Activated naive CD4-positive, alpha-beta T cell treated with anti-CD3 and anti-CD28 coated beads, Interleukin-2, amount 10 ng/mL, durations not matched to agents 7 days and 5 days (primary cell): ENCODE results near the gene MED25.

Experiments
- CTCF ChIA-PET: fragments of 350-600 bp; sonication (Branson Sonifier 250); formaldehyde crosslinking; loops from one replicate; lab custom pipeline; 2021; ENCODE audit warnings: antibody characterized with exemption; lab: Charles Lee
- DNase-seq: peaks from one replicate; pipeline ENCODE4 v3.0.0-alpha.2; 2020
- H3K27ac Mint-ChIP-seq: one replicate; pipeline ENCODE4 v1.8.0; 2021; ENCODE audit warnings: mild to moderate bottlenecking, moderate library complexity, mixed read lengths
- H3K27me3 Mint-ChIP-seq: one replicate; pipeline ENCODE4 v1.8.0; 2021; ENCODE audit warnings: mild to moderate bottlenecking, mixed read lengths
- H3K36me3 Mint-ChIP-seq: one replicate; pipeline ENCODE4 v1.8.0; 2021; ENCODE audit warnings: mixed read lengths
- H3K4me1 Mint-ChIP-seq: one replicate; pipeline ENCODE4 v1.8.0; 2021; ENCODE audit warnings: mixed read lengths
- H3K4me3 Mint-ChIP-seq: one replicate; pipeline ENCODE4 v1.8.0; 2021; ENCODE audit warnings: mild to moderate bottlenecking, moderate library complexity, mixed read lengths
- H3K9me3 Mint-ChIP-seq: one replicate; pipeline ENCODE4 v1.8.0; 2021; ENCODE audit warnings: mixed read lengths

The MED25 gene

DNA sequence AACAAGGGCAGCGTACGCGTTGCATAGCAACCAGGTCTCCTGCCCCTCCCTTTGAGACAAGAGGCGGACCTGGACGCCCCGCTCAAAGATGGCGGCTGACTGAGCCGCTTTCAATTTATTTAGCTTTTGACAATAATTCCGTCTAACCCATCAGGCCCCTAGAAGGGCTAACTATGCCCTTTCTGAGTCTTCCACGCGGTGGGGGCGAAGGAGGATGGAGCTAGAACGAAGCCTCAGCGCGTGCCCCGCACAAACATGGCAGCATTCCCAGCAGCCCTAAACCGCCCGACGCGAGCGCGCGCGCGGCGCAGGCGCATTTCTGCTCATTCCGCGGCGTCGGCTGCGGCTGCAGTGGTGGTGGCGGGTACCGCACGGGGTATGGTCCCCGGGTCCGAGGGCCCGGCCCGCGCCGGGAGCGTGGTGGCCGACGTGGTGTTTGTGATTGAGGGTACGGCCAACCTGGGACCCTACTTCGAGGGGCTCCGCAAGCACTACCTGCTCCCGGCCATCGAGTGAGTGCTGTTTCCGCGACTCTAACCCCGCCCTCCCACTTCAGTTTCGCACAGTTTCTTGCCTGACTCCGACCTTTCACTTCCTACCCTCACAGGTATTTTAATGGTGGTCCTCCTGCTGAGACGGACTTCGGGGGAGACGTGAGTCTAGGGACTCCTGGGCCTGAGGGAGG lies at the start of gene MED25:
MED25 (plus strand) TSS at position 326 of the 685 bp plus-strand sequence; CDS start at position 379, 53 bp downstream.
- H3K4me3 Mint-ChIP-seq = peak within 1 kb of the TSS; percentile 86
- H3K36me3 Mint-ChIP-seq = peaks cover 13% of the 10 kb centered on the region
- H3K9me3 Mint-ChIP-seq = no peaks in the 10 kb centered on the region
- H3K27ac Mint-ChIP-seq = peak within 1 kb of the TSS; percentile 96
- peaks cover 28% of the 10 kb centered on the region for H3K4me1 Mint-ChIP-seq
- peak; percentile 89 for DNase-seq
- CTCF ChIA-PET = no interaction called here
- H3K27me3 Mint-ChIP-seq = peaks cover 4% of the 10 kb centered on the region

DNA sequence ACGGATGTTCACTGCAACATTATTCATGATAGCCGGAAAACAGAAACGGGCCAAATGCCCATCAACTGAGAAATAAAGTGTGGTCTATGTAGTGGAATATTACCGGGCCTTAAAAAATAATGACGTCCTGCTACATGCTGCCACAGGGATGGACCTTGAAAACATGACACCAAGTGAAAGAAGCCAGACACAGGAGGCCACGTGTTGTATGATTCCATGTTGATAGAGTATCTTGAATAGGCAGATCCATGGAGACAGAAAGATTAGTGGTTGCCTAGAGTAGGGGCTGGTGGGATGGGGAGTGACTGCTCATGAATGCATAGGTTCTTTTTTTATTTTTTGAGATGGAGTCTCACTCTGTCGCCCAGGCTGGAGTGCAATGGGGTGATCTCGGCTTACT lies 47.6 kb upstream of the MED25 start:
- Mint-ChIP-seq H3K4me3 (no peak overlapping the region), H3K27me3 (no peaks in the 10 kb centered on the region), H3K9me3 (no peaks in the 10 kb centered on the region), H3K27ac (no peak overlapping the region), H3K4me1 (peaks cover 33% of the 10 kb centered on the region), H3K36me3 (peaks cover 27% of the 10 kb centered on the region)
- CTCF ChIA-PET = no interaction called here
- no peak for DNase-seq

DNA sequence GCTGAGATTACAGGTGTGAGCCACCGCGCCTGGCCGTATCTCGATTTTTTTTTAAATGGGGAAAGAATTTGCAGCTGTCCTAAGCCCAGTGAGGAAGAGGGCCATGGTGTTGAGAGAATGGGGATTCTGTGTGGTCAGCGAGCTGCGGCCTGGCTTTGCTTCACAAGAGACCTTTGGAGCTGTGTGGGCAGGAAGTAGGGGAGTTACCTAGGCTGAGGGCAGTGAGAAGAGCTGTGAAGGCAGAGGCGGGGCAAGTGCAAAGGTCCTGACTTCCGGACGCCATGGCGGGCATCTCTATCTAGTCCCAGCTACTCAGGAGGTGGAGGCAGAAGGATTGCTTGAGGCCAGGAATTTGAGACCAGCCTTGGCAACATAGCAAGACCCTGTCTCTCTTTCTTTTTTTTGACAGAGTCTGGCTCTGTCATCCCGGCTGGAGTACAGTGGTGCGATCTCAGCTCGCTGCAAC lies 46.4 kb upstream of the MED25 start:
- CTCF ChIA-PET = interaction anchor here (0.6 kb wide), 1 partner anchor 52 kb away, joined by 4 read pairs; no protein-coding TSS in a partner anchor
- Mint-ChIP-seq H3K9me3 (no peaks in the 10 kb centered on the region), H3K4me1 (peaks cover 32% of the 10 kb centered on the region), H3K4me3 (no peak overlapping the region), H3K27ac (no peak overlapping the region), H3K36me3 (peaks cover 35% of the 10 kb centered on the region), H3K27me3 (no peaks in the 10 kb centered on the region)
- DNase-seq = no peak

DNA sequence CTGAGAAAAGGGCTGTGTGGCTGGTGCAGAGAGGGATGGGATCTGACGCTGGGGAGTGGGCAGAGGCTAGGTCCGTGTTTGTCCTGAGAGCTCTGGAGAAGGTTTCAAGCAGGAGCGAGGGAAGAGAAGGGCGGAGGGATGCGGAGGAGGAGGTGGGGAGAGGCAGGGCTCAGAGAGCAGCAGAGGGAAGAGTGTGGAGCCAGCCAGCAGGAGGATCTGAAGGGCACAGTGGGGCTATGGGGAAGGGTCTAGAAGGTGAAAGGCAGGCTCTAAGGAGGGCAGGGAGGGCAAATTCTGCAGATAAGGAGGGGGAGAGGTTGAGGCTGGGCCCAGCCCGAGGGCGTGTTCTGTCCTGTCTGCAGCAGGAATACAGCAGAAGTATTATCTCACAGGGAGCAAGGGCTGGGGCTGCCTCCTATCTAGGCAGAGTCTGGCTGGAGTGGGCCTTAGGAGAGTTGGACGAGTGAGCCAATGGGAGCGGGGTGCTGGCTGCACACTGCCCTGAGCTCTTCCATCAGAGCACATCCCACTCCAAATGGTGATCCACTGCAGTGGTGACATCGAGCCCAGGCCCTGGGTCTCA lies 45.1 kb upstream of the MED25 start:
- H3K27ac Mint-ChIP-seq = no peak overlapping the region

DNA sequence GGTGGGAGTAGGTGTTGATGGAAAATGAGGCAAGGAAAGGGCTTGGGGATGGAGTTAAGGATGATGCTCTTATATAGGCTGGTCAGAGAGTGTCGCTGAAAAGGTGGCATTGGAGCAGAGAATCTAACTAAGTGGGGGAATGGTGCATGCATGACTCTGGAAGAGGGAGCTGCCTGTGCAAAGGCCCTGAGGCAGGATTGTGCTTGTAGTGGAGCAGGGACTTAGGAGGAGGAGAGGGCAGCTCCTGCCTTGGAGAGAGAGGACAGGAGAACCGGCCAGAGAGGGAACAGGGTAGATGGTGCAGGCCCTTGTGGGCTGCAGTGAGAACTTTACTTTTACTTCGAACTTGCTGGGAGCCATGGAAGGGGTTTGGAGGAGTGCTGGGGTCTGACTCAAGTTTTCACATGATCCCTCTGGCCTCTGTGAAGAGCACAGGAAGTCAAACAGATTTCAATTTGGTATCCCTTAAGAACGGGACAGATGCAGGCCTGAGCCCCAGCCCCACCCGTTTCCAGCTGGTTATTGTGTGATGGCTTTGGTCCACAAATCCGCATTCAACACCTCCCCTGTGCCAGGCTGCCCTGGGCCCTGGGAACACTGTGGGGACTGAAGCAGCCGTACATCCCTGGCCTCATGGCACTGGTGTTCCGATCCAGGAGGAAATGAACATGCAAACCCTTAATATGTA lies 44.3 kb upstream of the MED25 start:
- Mint-ChIP-seq H3K36me3 (peaks cover 27% of the 10 kb centered on the region), H3K4me3 (no peak overlapping the region), H3K9me3 (no peaks in the 10 kb centered on the region), H3K27ac (peak overlapping the region; percentile 26), H3K27me3 (no peaks in the 10 kb centered on the region), H3K4me1 (peaks cover 16% of the 10 kb centered on the region)
- CTCF ChIA-PET = no interaction called here
- DNase-seq = no peak

More for the DNA sequence above, 45.1 kb upstream of the MED25 start:
- no peak for DNase-seq
- Mint-ChIP-seq H3K9me3 (no peaks in the 10 kb centered on the region), H3K4me3 (no peak overlapping the region), H3K4me1 (peaks cover 24% of the 10 kb centered on the region), H3K36me3 (peaks cover 29% of the 10 kb centered on the region), H3K27me3 (no peaks in the 10 kb centered on the region)
- CTCF ChIA-PET = no interaction called here

DNA sequence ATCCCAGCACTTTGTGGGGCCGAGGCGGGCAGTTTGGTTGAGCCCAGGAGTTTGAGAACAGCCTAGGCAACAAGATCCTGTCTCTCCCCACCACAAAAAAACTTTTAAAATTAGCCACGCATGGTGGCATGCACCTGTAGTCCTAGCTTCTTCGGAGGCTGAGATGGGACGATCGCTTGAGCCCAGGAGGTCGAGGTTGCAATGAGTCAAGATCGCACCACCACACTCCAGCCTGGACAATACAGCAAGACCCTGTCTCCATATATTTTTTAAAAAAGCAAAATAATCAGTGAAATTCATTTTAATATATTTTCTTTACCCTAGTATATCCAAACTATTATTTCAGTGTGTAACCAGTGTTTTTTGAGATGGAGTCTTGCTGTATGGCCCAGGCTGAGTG lies 43.1 kb upstream of the MED25 start:
- no peaks in the 10 kb centered on the region for H3K9me3 Mint-ChIP-seq
- no peaks in the 10 kb centered on the region for H3K27me3 Mint-ChIP-seq
- H3K27ac Mint-ChIP-seq = no peak overlapping the region
- peaks cover 23% of the 10 kb centered on the region for H3K36me3 Mint-ChIP-seq
- no peak for DNase-seq
- CTCF ChIA-PET = no interaction called here
- no peak overlapping the region for H3K4me3 Mint-ChIP-seq
- peaks cover 11% of the 10 kb centered on the region for H3K4me1 Mint-ChIP-seq

DNA sequence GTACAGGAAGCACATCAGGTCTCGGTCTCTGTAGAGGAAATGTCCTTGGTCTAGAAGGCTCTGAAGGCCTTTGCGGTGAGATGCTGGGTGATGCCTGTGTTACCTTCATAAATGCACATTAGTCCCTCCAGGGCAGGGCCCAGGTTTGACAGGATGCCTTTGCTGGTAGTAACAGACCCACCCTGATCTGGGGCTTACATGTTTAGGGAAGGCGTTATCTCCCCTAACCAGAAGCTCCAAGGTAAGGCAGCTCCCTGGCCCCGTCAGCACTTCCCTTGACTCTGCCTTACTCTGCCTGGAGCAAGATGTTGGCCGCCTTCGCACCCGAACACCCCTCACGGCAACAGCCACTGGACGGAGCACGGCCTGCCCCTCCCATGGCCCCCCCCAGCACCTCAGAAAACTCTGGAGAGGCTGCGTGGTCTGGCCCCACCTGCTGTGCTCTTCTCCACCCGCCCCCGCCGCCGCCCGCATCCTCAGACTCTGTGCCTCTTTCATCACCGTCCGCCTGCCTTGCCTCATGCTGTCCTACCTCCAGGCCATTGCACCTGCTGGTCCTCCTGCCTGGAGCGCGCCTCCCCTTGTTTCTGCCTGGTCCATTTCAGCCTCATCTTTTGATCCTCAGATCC lies 42.2 kb upstream of the MED25 start:
- no peaks in the 10 kb centered on the region for H3K9me3 Mint-ChIP-seq
- peaks cover 21% of the 10 kb centered on the region for H3K36me3 Mint-ChIP-seq
- DNase-seq = no peak
- CTCF ChIA-PET = no interaction called here
- H3K27ac Mint-ChIP-seq = peak overlapping the region; percentile 6
- no peak overlapping the region for H3K4me3 Mint-ChIP-seq
- H3K27me3 Mint-ChIP-seq = no peaks in the 10 kb centered on the region
- peaks cover 14% of the 10 kb centered on the region for H3K4me1 Mint-ChIP-seq

DNA sequence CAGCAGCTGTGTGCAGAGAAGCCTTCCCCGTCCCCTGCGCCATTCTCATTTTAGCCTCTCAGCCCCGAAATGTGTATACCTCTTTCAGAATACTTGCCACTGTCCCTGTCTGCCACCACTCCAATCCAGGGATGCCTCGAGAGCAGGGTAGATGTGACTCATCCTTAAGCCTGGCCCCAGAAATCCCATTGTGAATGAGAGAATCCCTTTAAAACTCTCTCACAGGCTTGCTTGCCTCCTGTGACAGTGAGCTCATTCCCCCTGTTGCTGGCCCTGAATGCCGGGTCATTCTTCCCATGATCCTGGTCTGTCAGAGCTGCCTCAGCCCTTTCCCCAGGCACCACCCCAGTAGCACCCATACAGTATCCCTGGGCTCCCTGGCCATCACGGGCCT lies 41.7 kb upstream of the MED25 start:
- Mint-ChIP-seq H3K36me3 (peaks cover 23% of the 10 kb centered on the region), H3K27me3 (no peaks in the 10 kb centered on the region), H3K4me3 (no peak overlapping the region), H3K4me1 (peaks cover 18% of the 10 kb centered on the region), H3K9me3 (no peaks in the 10 kb centered on the region), H3K27ac (peak overlapping the region; percentile 6)
- CTCF ChIA-PET = no interaction called here
- no peak for DNase-seq

DNA sequence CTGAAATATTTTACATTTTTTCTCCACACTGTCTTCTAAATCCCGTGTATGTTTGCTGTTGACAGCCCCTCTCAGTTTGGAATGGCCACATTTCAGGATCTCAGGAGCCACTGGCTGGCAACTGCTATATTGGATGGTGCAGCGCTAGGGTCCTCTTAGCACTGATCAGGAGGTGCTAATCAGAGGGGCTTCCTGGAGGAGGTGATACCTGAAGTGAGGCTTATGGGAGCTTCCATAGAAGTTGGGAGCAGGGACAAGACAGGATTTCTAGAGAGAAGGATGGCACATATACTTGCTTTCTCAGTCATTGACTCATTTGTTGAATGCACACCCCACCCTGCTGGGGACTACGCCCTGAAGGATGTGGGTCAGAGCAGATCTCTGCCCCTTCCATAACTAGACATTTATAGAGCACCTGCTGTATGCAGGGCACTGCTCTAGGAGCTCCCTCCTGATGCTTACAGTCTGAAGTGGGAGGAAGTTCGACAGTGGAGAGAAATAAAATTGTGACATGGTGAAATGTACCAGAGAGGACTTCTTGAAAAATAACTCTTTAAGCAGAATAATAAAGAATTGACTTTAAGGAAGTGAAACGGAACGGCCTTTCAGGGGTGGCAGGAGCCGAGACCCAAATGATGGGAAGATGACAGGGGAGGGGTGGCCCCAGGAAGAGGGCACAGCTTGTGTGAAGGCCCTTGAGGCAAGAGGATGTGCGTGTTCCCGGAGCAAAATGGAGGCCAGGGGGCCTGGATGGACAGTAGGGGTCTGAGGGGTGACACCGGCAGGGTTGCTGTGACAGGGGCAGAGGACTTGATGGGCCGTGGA lies 38.1 kb upstream of the MED25 start:
- H3K4me1 Mint-ChIP-seq = peaks cover 18% of the 10 kb centered on the region
- no peak overlapping the region for H3K4me3 Mint-ChIP-seq
- H3K9me3 Mint-ChIP-seq = no peaks in the 10 kb centered on the region
- no peak for DNase-seq
- peaks cover 29% of the 10 kb centered on the region for H3K36me3 Mint-ChIP-seq
- no peaks in the 10 kb centered on the region for H3K27me3 Mint-ChIP-seq
- CTCF ChIA-PET = no interaction called here
- H3K27ac Mint-ChIP-seq = no peak overlapping the region

DNA sequence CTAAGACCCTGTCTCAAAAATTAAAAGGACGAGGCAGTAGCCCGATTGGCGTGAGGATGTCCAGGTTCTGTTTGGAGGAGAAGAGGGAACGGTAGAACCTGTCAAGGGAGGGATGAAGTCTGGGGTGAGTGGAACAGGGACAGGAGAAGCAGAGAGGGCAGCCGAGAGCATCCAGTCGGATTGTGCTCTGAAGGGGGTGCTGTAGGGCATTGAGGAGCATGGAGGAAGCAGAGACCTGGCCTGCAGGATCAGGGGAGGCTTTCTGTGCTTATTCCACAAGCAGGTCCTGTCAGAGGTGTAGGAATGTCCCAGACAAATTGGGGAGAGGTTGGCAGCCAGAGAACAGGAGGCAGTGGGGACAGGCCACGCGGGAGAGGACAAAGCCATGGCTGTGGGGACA lies 37.2 kb upstream of the MED25 start:
- Mint-ChIP-seq H3K27ac (peak overlapping the region; percentile 11), H3K27me3 (no peaks in the 10 kb centered on the region), H3K9me3 (no peaks in the 10 kb centered on the region), H3K36me3 (peaks cover 34% of the 10 kb centered on the region), H3K4me1 (peaks cover 15% of the 10 kb centered on the region), H3K4me3 (no peak overlapping the region)
- CTCF ChIA-PET = no interaction called here
- no peak for DNase-seq

DNA sequence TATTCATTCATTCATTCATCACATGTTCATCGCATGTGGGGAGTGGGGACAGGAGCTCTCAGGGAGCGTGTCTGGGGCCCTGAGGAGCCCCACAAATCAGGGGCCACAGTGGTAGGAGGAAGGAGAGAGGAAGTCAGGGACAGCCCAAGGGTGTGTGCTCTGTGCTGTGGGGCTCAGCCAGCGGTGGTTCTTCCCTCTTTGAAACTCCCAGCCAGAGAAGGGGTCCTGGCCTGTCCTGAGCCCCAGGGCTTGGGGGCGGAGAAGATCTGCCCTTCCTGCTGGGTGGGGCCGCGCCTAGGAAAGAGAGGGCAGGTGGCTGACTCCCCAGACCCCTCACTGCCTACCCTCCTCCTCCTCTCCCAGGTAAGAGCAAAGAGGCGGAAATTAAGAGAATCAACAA lies 36.7 kb upstream of the MED25 start:
- Mint-ChIP-seq H3K9me3 (no peaks in the 10 kb centered on the region), H3K4me1 (peaks cover 11% of the 10 kb centered on the region), H3K4me3 (no peak overlapping the region), H3K27me3 (no peaks in the 10 kb centered on the region), H3K27ac (no peak overlapping the region), H3K36me3 (peaks cover 31% of the 10 kb centered on the region)
- no peak for DNase-seq
- CTCF ChIA-PET = no interaction called here

DNA sequence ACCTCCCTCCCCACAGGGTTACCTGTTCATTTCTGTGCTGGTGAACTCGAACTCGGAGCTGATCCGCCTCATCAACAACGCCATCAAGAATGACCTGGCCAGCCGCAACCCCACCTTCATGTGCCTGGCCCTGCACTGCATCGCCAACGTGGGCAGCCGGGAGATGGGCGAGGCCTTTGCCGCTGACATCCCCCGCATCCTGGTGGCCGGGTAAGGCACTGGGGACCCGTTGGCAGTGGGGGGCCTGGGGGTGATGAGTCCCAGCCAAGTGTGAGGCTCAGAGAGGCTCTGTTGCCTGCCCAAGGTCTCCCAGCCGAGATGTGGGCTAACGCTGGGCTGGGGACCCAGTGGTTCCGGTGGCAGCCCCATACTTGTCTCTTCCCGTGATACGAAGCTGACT lies 35.6 kb upstream of the MED25 start:
- peaks cover 10% of the 10 kb centered on the region for H3K4me1 Mint-ChIP-seq
- DNase-seq = no peak
- H3K9me3 Mint-ChIP-seq = no peaks in the 10 kb centered on the region
- H3K27ac Mint-ChIP-seq = no peak overlapping the region
- no peaks in the 10 kb centered on the region for H3K27me3 Mint-ChIP-seq
- CTCF ChIA-PET = no interaction called here
- no peak overlapping the region for H3K4me3 Mint-ChIP-seq
- peaks cover 31% of the 10 kb centered on the region for H3K36me3 Mint-ChIP-seq

DNA sequence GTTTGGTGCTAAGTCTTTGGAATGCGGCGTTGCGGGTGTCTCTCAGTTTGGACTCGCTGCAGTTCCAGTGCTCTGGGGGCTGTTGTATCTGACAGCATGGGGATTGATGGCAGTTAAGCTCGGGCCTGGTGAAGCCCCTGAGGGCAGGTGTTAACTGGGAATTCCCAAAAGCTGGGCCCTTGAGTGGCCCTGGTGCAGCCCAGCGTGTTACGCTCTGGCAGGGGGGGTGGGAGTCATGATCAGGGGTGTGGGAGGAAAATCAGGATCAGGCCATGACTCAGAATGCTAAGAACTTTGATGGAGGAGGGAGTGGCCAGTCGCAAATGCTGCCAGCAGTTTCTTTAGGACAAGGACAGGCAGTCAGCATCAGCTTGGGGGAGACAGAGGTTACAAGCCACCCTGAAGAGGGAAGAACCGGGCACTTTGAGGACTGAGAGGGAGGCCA lies 31.7 kb upstream of the MED25 start:
- no peak overlapping the region for H3K4me3 Mint-ChIP-seq
- no peaks in the 10 kb centered on the region for H3K27me3 Mint-ChIP-seq
- no peaks in the 10 kb centered on the region for H3K9me3 Mint-ChIP-seq
- CTCF ChIA-PET = no interaction called here
- no peak for DNase-seq
- H3K4me1 Mint-ChIP-seq = no peaks in the 10 kb centered on the region
- H3K27ac Mint-ChIP-seq = peak overlapping the region; percentile 31
- peaks cover 42% of the 10 kb centered on the region for H3K36me3 Mint-ChIP-seq

DNA sequence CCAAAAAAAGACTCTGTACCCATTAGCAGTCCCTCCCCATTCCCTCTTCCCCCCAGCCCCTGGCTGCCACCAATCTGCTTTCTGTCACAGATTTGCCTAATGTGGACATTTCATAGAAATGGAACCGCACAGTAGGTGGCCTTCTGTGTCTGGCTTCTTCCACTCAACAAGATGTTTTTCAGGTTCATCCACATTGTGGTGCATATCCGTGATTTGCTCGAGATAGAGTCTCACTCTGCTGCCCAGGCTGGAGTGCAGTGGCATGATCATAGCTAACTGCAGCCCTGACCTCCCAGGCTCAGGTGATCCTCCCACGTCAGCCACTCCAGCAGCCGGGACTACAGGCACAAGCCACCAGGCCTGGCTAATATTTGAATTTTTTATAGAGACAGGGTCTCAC lies 30.3 kb upstream of the MED25 start:
- no peak overlapping the region for H3K27ac Mint-ChIP-seq
- H3K9me3 Mint-ChIP-seq = no peaks in the 10 kb centered on the region
- H3K4me1 Mint-ChIP-seq = no peaks in the 10 kb centered on the region
- H3K36me3 Mint-ChIP-seq = peaks cover 45% of the 10 kb centered on the region
- no peaks in the 10 kb centered on the region for H3K27me3 Mint-ChIP-seq
- CTCF ChIA-PET = interaction anchor here (0.5 to 0.6 kb wide), 2 partner anchors 47 to 533 kb away, joined by 3 read pairs; no protein-coding TSS in a partner anchor
- no peak for DNase-seq
- H3K4me3 Mint-ChIP-seq = no peak overlapping the region
